Stomach (tissue), 4 donors: ENCODE data around the gene DOCK4.

ENCODE experiments used
- CTCF ChIP-seq, 7 experiments: fragments of 450-650 bp in 4 of 7; fragments of 200-600 bp in 3 of 7; sonication (generic) in 3 of 7; IDR thresholded peaks; one replicate each; pipeline ENCODE4 v1.5.1; 2016 to 2019; ENCODE audit warnings: antibody characterized with exemption in 7 of 7, control low read depth in 2 of 7, mild to moderate bottlenecking in 1 of 7
- POLR2AphosphoS5 ChIP-seq, 3 donors: sonication (generic); formaldehyde crosslinking; IDR thresholded peaks; one replicate each; pipeline ENCODE4 v1.6.1; 2016; ENCODE audit warnings: antibody characterized with exemption in 3 of 3

DNA sequence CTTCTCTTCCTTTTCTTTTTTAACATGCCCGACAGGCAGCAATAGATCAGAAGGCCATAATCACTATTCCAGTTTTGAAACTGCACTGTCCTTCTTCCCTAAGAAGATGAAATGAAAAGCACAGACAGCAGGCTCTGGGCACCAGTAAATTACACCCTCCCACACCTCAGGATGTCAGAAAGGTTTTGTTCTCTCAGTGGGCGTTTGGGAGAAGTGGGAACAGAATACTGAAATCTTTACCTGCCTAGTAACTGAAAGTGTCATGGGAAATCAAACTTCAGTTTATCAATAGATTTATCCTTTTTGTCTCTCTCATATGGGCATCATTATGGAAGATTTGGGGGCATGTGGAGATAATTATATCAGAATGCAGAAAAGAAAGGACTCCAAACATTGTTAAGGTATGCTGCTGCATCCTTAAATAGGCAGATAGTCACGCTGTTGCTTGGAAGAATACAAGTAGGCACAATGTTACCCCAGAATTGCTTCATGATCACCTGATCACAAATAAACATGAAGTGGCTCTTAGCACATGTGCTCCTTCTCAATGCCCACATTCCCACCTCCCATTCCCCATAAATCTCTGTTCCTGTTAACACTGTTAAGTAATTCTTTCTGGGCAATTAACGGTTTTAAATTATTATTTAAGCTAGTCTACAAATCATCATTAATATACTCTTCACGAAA lies 113.3 kb downstream of the DOCK4 start:
- TF ChIP-seq POLR2AphosphoS5 (IDR thresholded peaks at IDR 0.05) (no peak), CTCF (IDR thresholded peaks at IDR 0.05) (no peak)
